Karpas-422 (cell line): ENCODE measurements around the gene FHDC1. TPM values are rescaled to one million over a fixed set of nuclear protein-coding genes. Genes with fewer than 3 reads are reported as not detected.

Experiments
- DNase-seq: peaks from one replicate; pipeline ENCODE4 v3.0.0-alpha.2; 2015
- H2AFZ ChIP-seq: fragments of 200-600 bp; sonication (generic); 2 replicates; pipeline ENCODE4 v1.6.1; 2014; ENCODE audit warnings: antibody characterized with exemption, low read length, mixed read lengths
- H3K27ac ChIP-seq: fragments of 200-600 bp; sonication (generic); 2 replicates; pipeline ENCODE4 v1.5.1; 2014; ENCODE audit warnings: mild to moderate bottlenecking, low read length, moderate library complexity
- H3K27me3 ChIP-seq: fragments of 200-600 bp; sonication (generic); 2 replicates; pipeline ENCODE4 v1.6.1; 2014; ENCODE audit warnings: low read length, mixed read lengths
- H3K36me3 ChIP-seq: fragments of 200-600 bp; sonication (generic); 2 replicates; pipeline ENCODE4 v1.6.1; 2014; ENCODE audit warnings: low read length, mixed read lengths; ENCODE audit not compliant: insufficient read depth
- H3K4me1 ChIP-seq: fragments of 200-600 bp; sonication (generic); 2 replicates; pipeline ENCODE4 v1.6.1; 2014; ENCODE audit warnings: mild to moderate bottlenecking, low read length, mixed read lengths
- H3K4me2 ChIP-seq: fragments of 200-600 bp; sonication (generic); 2 replicates; pipeline ENCODE4 v1.6.1; 2014; ENCODE audit warnings: low read length, low read depth, mild to moderate bottlenecking; ENCODE audit not compliant: poor library complexity, severe bottlenecking
- H3K4me3 ChIP-seq: fragments of 200-600 bp; sonication (generic); 2 replicates; pipeline ENCODE4 v1.5.1; 2014; ENCODE audit warnings: mild to moderate bottlenecking, antibody characterized with exemption, low read length, mixed read lengths
- H3K79me2 ChIP-seq: fragments of 200-600 bp; sonication (generic); 2 replicates; pipeline ENCODE4 v1.6.1; 2014; ENCODE audit warnings: mild to moderate bottlenecking, low read length, mixed read lengths
- H3K9ac ChIP-seq: fragments of 200-600 bp; sonication (generic); 2 replicates; pipeline ENCODE4 v1.6.0; 2014; ENCODE audit warnings: low read length
- H3K9me2 ChIP-seq: fragments of 200-600 bp; sonication (generic), shearing (Covaris generic); replicated peaks from 2 replicates; pipeline ENCODE4 v1.6.0; 2014; ENCODE audit warnings: mild to moderate bottlenecking, low read length, moderate library complexity; ENCODE audit not compliant: insufficient read depth
- H3K9me3 ChIP-seq: fragments of 300-700, 200-600 bp; sonication (generic); 2 replicates; pipeline ENCODE4 v1.6.1; 2014; ENCODE audit warnings: low read length, mixed read lengths
- H4K20me1 ChIP-seq: fragments of 200-600 bp; sonication (generic); 2 replicates; pipeline ENCODE4 v1.6.1; 2014; ENCODE audit warnings: mild to moderate bottlenecking, antibody characterized with exemption, low read length, low read depth; ENCODE audit not compliant: insufficient read depth
- total RNA-seq: library from RNA; depleted of rRNA; stranded (reverse); fragments of >200 nt; shearing (Covaris generic); gene quantifications from 2 replicates; pipeline ENCODE4 v1.2.3, GENCODE V29; 2014; ENCODE audit warnings: low replicate concordance

Gene FHDC1
- total RNA-seq, 1 experiment from 2014 or later, result 0.07 TPM

DNA sequence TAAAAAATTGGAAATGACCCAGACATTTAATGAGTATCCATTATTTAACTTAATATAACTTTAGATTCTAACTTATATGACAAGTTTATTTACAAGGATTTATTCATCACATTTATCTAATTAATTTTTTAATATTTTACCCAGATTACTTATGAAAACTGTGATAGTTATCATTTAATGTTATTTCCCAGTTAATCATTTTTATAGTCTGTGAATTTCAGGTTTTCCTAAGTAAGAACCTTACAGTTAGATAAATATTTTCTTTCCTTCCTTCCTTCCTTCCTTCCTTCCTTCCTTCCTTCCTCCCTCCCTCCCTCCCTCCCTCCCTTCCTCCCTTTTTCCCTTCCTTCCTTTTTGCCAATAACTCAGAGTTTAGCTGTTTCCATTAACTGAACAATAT lies 14.8 kb upstream of the FHDC1 start:
- H3K9me3 ChIP-seq, result peaks cover 16% of the 10 kb centered on the region
- no peaks in the 10 kb centered on the region for H3K4me1 ChIP-seq
- H3K4me3 ChIP-seq, result no peak overlapping the region

DNA sequence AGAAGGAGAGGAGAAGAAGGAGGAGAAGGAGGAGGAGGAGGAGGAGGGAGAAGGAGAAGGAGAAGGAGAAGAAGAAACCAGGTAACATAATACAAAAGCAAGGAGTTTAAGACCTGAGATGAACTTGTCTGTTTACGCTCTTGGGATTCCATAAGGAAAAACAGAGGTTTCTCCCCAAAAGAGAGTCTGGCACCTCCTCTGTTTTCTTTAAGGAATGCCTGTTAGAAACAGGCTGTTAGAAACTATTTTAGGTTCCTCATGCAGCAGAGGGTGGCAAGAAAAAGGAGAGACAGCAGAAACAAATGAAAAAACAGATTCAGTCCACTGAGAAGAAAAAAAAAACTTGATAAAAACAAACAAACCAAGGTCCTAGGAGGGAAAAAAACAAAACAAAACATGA lies 10.3 kb upstream of the FHDC1 start:
- Histone ChIP-seq H3K4me3 (no peak overlapping the region), H2AFZ (no peak overlapping the region), H3K79me2 (no peaks in the 10 kb centered on the region), H3K36me3 (no peaks in the 10 kb centered on the region), H3K27me3 (no peaks in the 10 kb centered on the region), H3K9me2 (no peaks in the 10 kb centered on the region), H3K9me3 (no peaks in the 10 kb centered on the region), H3K9ac (no peak overlapping the region), H4K20me1 (no peaks in the 10 kb centered on the region), H3K4me1 (no peaks in the 10 kb centered on the region; the same call in 1 of the 2 replicates), H3K4me2 (no peak overlapping the region), H3K27ac (no peak overlapping the region)
- no peak for DNase-seq

More for the DNA sequence above, 14.8 kb upstream of the FHDC1 start:
- no peaks in the 10 kb centered on the region for H4K20me1 ChIP-seq
- no peaks in the 10 kb centered on the region for H3K27me3 ChIP-seq
- H3K27ac ChIP-seq, result no peak overlapping the region
- H3K36me3 ChIP-seq, result peaks cover 23% of the 10 kb centered on the region
- DNase-seq, result no peak
- no peaks in the 10 kb centered on the region for H3K9me2 ChIP-seq
- no peak overlapping the region for H3K4me2 ChIP-seq
- H3K9ac ChIP-seq, result no peak overlapping the region
- H3K79me2 ChIP-seq, result no peaks in the 10 kb centered on the region
- H2AFZ ChIP-seq, result no peak overlapping the region

DNA sequence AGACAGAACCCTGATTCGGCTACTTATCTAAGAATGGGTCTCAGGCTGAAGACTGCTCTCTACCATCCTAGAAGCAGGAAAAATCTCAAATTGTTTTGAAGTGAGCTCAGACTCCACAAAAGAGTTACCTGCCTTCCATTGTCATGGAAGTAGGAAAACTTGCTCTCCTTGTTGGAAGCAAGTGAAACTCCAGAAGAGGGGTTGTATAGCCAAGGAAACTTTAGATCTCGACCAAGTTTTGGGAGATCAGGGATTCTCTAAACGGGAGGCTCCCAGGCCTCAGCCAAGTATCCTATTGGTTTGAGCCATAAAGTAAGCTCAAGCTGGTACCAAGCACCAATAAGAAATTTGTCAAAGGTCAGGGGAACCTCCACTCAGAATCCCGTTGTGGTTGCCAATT lies 9.2 kb upstream of the FHDC1 start:
- H3K9me2 ChIP-seq, result no peaks in the 10 kb centered on the region
- DNase-seq, result no peak
- no peak overlapping the region for H2AFZ ChIP-seq
- H3K27me3 ChIP-seq, result no peaks in the 10 kb centered on the region
- H3K4me2 ChIP-seq, result no peak overlapping the region
- H3K9ac ChIP-seq, result no peak overlapping the region
- no peaks in the 10 kb centered on the region for H3K79me2 ChIP-seq
- no peaks in the 10 kb centered on the region; the same call in 1 of the 2 replicates for H3K4me1 ChIP-seq
- H3K36me3 ChIP-seq, result no peaks in the 10 kb centered on the region
- no peaks in the 10 kb centered on the region for H4K20me1 ChIP-seq
- no peak overlapping the region for H3K4me3 ChIP-seq
- no peaks in the 10 kb centered on the region for H3K9me3 ChIP-seq
- H3K27ac ChIP-seq, result no peak overlapping the region

DNA sequence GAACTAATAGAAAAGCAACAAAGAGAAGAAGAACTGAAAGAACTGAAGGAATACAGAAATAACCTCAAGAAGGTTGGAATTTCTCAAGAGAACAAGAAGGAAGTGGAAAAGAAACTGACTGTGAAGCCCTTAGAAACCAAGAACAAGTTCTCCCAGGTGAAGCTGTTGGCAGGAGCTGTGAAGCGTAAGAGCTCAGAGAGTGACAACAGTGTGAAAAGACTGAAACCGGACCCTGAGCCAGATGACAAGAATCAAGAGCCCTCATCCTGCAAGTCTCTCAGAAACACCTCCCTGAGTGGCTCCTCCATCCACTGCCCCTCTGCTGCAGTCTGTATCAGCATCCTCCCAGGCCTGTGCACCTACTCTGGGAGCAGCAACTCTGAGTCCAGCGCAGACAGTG lies 8.4 kb upstream of the FHDC1 start:
- DNase-seq, result no peak
- H3K4me3 ChIP-seq, result no peak overlapping the region
- H3K4me1 ChIP-seq, result no peaks in the 10 kb centered on the region; the same call in 1 of the 2 replicates
- H3K4me2 ChIP-seq, result no peak overlapping the region
- no peaks in the 10 kb centered on the region for H3K9me3 ChIP-seq
- H3K36me3 ChIP-seq, result no peaks in the 10 kb centered on the region
- H3K27me3 ChIP-seq, result no peaks in the 10 kb centered on the region
- no peaks in the 10 kb centered on the region for H4K20me1 ChIP-seq
- H3K79me2 ChIP-seq, result no peaks in the 10 kb centered on the region
- H3K27ac ChIP-seq, result no peak overlapping the region
- H2AFZ ChIP-seq, result no peak overlapping the region
- H3K9me2 ChIP-seq, result no peaks in the 10 kb centered on the region
- no peak overlapping the region for H3K9ac ChIP-seq

DNA sequence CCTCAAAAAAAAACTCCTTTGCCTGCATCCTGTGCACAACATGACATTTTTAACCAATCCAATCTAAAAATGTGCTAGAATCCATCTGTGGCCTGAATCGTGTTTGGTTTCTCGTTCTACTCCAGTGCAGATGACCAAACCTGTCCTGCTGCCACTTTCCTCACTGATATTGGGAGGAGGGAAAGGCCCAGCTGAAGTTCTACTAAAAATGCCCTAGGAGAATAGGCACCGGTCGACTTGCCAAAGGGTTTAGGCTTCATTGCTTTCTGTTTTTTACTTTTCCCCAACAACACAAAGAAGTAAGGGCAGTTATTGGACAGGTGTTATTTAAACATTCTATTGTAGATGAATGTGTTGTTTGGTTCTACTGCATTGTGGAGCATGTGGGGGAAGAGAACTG lies 7.8 kb upstream of the FHDC1 start:
- no peaks in the 10 kb centered on the region for H3K79me2 ChIP-seq
- H3K9me2 ChIP-seq, result no peaks in the 10 kb centered on the region
- H3K9me3 ChIP-seq, result no peaks in the 10 kb centered on the region
- no peak overlapping the region for H3K9ac ChIP-seq
- DNase-seq, result no peak
- no peaks in the 10 kb centered on the region for H3K36me3 ChIP-seq
- no peaks in the 10 kb centered on the region for H3K27me3 ChIP-seq
- H2AFZ ChIP-seq, result no peak overlapping the region
- no peaks in the 10 kb centered on the region; the same call in 1 of the 2 replicates for H3K4me1 ChIP-seq
- H4K20me1 ChIP-seq, result no peaks in the 10 kb centered on the region
- no peak overlapping the region for H3K4me3 ChIP-seq
- no peak overlapping the region for H3K27ac ChIP-seq
- H3K4me2 ChIP-seq, result no peak overlapping the region

DNA sequence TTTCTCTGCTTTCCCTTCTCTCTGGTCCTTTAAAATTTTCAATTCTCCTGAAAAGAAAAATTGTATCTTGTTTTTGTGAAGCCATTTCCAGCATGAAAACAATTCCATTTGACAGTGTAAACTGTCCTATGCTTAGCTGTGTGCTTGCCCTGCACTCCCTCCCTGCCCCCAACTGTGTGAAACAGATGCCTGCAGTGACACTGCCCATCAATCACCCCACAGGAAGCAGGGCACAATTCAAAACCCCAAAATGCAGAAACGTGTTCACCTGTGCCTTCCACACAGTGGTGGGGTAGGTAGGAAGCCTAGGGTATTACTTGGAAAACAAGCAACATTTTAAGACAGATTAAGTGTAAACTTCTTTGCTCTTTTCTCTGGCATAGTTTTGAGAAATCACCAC lies 6.2 kb upstream of the FHDC1 start:
- H4K20me1 ChIP-seq, result no peaks in the 10 kb centered on the region
- H3K4me3 ChIP-seq, result no peak overlapping the region
- H3K4me1 ChIP-seq, result no peaks in the 10 kb centered on the region; the same call in 1 of the 2 replicates
- no peaks in the 10 kb centered on the region for H3K79me2 ChIP-seq
- no peaks in the 10 kb centered on the region for H3K9me2 ChIP-seq
- no peak overlapping the region for H3K9ac ChIP-seq
- no peak overlapping the region for H3K27ac ChIP-seq
- H3K9me3 ChIP-seq, result no peaks in the 10 kb centered on the region
- no peaks in the 10 kb centered on the region for H3K27me3 ChIP-seq
- no peak overlapping the region for H3K4me2 ChIP-seq
- no peak overlapping the region for H2AFZ ChIP-seq
- no peak for DNase-seq
- no peaks in the 10 kb centered on the region for H3K36me3 ChIP-seq

DNA sequence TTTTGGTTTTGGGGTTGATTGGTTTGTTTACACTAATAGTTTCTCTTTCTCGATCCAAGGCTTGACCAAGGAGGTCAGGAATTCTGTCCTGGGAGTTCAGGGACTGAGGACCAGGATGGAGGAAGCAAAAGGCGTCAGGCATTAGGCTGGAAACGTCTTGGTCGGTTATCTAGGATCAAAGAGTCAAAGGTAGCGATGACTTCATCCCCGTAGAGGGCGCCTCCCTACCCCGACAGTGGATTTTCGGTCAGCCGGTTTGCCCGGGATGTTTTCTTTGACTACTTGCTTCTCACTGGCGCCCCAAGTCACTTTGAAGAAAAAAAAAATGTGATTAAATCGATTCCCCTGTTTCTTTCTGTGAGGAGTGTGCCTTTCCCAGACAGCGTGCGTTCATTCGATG lies 980 bp upstream of the FHDC1 start:
- no peaks in the 10 kb centered on the region for H3K9me2 ChIP-seq
- H3K27me3 ChIP-seq, result no peaks in the 10 kb centered on the region
- H3K4me2 ChIP-seq, result no peak overlapping the region
- no peaks in the 10 kb centered on the region for H3K79me2 ChIP-seq
- no peak overlapping the region for H3K4me3 ChIP-seq
- no peak for DNase-seq
- peaks cover 5% of the 10 kb centered on the region; the same call in 1 of the 2 replicates for H4K20me1 ChIP-seq
- no peaks in the 10 kb centered on the region; the same call in 1 of the 2 replicates for H3K4me1 ChIP-seq
- no peak overlapping the region for H3K9ac ChIP-seq
- no peak overlapping the region for H3K27ac ChIP-seq
- H3K36me3 ChIP-seq, result no peaks in the 10 kb centered on the region
- no peak overlapping the region for H2AFZ ChIP-seq
- H3K9me3 ChIP-seq, result no peaks in the 10 kb centered on the region

DNA sequence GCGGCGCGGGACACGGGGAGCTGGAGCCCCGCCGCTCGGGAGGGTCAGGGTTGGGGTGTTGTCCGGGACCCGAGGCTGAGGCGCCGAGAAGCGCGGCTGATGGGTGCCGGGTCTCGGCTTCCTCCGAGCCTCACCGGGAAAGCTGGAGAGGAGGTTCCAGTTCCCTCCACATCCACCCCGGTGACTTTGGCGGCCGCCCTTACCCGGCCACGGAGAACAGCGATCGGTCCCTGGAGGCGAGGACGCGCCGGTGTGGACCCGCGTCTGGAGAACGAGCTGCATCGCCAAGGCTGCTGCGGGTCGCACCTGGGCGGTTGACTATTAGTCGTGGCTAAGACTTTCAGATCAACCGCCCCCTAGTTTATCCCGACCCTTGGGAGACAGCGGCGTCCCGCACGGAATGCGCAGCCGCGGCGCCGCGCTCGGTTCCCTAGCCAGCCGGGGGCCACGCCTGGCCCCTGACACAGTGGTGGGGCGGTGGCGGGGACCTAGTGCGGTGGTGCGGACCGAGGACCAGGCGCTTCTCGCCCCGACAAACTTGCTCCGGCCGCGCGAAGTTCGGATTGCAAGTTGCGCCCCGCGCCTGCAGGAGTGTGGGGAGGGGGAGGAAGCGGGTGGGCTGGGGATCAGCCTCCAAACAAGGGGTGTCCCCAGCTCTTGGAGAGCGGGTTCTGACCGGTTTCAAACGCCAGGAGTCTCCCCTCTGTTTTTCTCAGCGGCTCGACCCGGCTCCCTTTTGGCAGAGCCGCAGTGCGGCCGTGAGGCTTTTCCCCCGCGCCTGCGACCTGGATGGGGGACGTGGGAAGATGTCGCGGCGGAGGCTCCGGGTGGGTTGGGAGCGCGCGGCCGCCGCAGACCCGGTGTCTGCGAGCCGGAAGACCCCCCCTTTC lies 568 bp downstream of the FHDC1 start:
- no peak overlapping the region for H3K9ac ChIP-seq
- no peak overlapping the region for H3K4me2 ChIP-seq
- H3K9me2 ChIP-seq, result no peaks in the 10 kb centered on the region
- no peak overlapping the region for H2AFZ ChIP-seq
- H3K79me2 ChIP-seq, result no peaks in the 10 kb centered on the region
- no peaks in the 10 kb centered on the region for H3K27me3 ChIP-seq
- H3K27ac ChIP-seq, result no peak overlapping the region
- no peaks in the 10 kb centered on the region; the same call in 1 of the 2 replicates for H3K4me1 ChIP-seq
- peaks cover 5% of the 10 kb centered on the region; the same call in 1 of the 2 replicates for H4K20me1 ChIP-seq
- H3K4me3 ChIP-seq, result peak overlapping the region; percentile 26; the same call in 1 of the 2 replicates
- no peaks in the 10 kb centered on the region for H3K9me3 ChIP-seq
- no peak for DNase-seq
- H3K36me3 ChIP-seq, result no peaks in the 10 kb centered on the region
